Measurements from ENCODE around the gene PCLAF. TPM values are rescaled to one million over a fixed set of nuclear protein-coding genes. Genes with fewer than 3 reads are reported as not detected.

The PCLAF gene
- 33.3 and 39.1 TPM in 2 replicates for total RNA-seq

GRCh38 chr15:64381000-64381751 lies at the start of gene PCLAF:
PCLAF (minus strand) TSS chr15:64381441; CDS start chr15:64381371, 70 bp downstream.

GRCh38 chr15:64387562-64388168 lies 6.4 kb upstream of the PCLAF start, which contains the start of gene TRIP4:
TRIP4 (plus strand) TSS chr15:64387836; CDS start chr15:64387864, 28 bp downstream.

GRCh38 chr15:64355944-64356709 lies 25.1 kb downstream of the PCLAF start, which contains the start of gene CSNK1G1:
CSNK1G1 (minus strand) TSS chr15:64356173; CDS start chr15:64300499, 55,674 bp downstream.

Other genes with a start within 250 kb of the PCLAF start
- not detected in 2 replicates for gene SNX22, start 229.7 kb downstream of the PCLAF start, total RNA-seq
- gene PPIB, start 218.4 kb downstream of the PCLAF start, total RNA-seq = 789 and 1,053 TPM in 2 replicates
- 15.2 and 16.6 TPM in 2 replicates for gene CSNK1G1, start 25.3 kb downstream of the PCLAF start, total RNA-seq
- 6.8 and 8.5 TPM in 2 replicates for gene TRIP4, start 6.4 kb upstream of the PCLAF start, total RNA-seq
- gene ZNF609, start 79.1 kb upstream of the PCLAF start, total RNA-seq = 11.1 and 11.9 TPM in 2 replicates